A549 (cell line): ENCODE measurements around the gene RPLP2. TPM values are rescaled to one million over a fixed set of nuclear protein-coding genes. Genes with fewer than 3 reads are reported as not detected.

Experiments used
- ATAC-seq, 2 experiments: fragments of 200-7000 bp in 1 of 2; fragments of >200 bp in 1 of 2; cut with Nextera tagmentation in 1 of 2; cut with Tn5 transposase in 1 of 2; 3 replicates each; pipeline versions ENCODE4 v1.8.0 to v1.9.1; 2018 to 2020; ENCODE audit warnings: mild to moderate bottlenecking in 1 of 2, moderate library complexity in 1 of 2
- CTCF ChIA-PET: fragments of 300-600 bp; sonication (Branson Sonifier 250); formaldehyde crosslinking; extraction: SDS; loops from one replicate; lab custom pipeline; 2021; ENCODE audit warnings: antibody characterized with exemption, inconsistent platforms; lab: Yijun Ruan, JAX
- POLR2A ChIA-PET: fragments of 350-600 bp; formaldehyde crosslinking; extraction: SDS; loops from one replicate; lab custom pipeline; 2021; ENCODE audit warnings: antibody characterized with exemption, inconsistent platforms; lab: Yijun Ruan, JAX
- DNase-seq, 2 experiments: peaks; one replicate each; pipeline versions ENCODE4 v3.0.0 to v3.0.0-alpha.2; 2011 to 2016; ENCODE audit warnings: low read depth in 1 of 2, low spot score in 1 of 2
- FAIRE-seq: peaks from 2 replicates; lab custom pipeline; 2011; peaks lifted over from hg19 to GRCh38; lab: Jason Lieb, UNC
- H3K27ac ChIP-seq, 2 experiments: fragments of >200 bp; sonication (Bioruptor Twin); formaldehyde crosslinking; 3 replicates each; pipeline ENCODE4 v1.5.1; 2016 to 2017
- H3K4me1 ChIP-seq: fragments of >200 bp; sonication (Bioruptor Twin); formaldehyde crosslinking; 3 replicates; pipeline ENCODE4 v1.6.1; 2016
- H3K4me2 ChIP-seq: fragments of >200 bp; sonication (Bioruptor Twin); formaldehyde crosslinking; 3 replicates; pipeline ENCODE4 v1.6.1; 2016
- H3K4me3 ChIP-seq: fragments of >200 bp; sonication (Bioruptor Twin); formaldehyde crosslinking; 3 replicates; pipeline ENCODE4 v1.5.1; 2016
- H3K9me3 ChIP-seq: fragments of >200 bp; sonication (Bioruptor Twin); formaldehyde crosslinking; 3 replicates; pipeline ENCODE4 v1.6.1; 2016
- BHLHE40 ChIP-seq: IDR thresholded peaks from 2 replicates; pipeline ENCODE4 v1.6.1; 2012; ENCODE audit warnings: low read depth, low read length, inconsistent platforms
- CBX2 ChIP-seq: fragments of 200-600 bp; sonication (generic); IDR thresholded peaks from 2 replicates; pipeline ENCODE4 v1.6.1; 2016; ENCODE audit warnings: low read depth, mild to moderate bottlenecking, borderline replicate concordance
- CHD2 ChIP-seq: fragments of 150-350 bp; IDR thresholded peaks from 2 replicates; pipeline ENCODE4 v1.6.1; 2014; ENCODE audit warnings: low read length; ENCODE audit not compliant: partially characterized antibody
- EHMT2 ChIP-seq: fragments of 200-600 bp; sonication (generic); IDR thresholded peaks from 2 replicates; pipeline ENCODE4 v1.6.1; 2016; ENCODE audit warnings: antibody characterized with exemption, low read depth, mild to moderate bottlenecking, moderate library complexity
- ESRRA ChIP-seq: fragments of 150-350 bp; IDR thresholded peaks from 2 replicates; pipeline ENCODE4 v1.6.1; 2014; ENCODE audit warnings: mild to moderate bottlenecking, low read length, borderline replicate concordance
- GATA3 ChIP-seq: IDR thresholded peaks from 2 replicates; pipeline ENCODE4 v1.6.1; 2012; ENCODE audit warnings: borderline replicate concordance
- HDAC2 ChIP-seq: fragments of 200-600 bp; sonication (generic); IDR thresholded peaks from 2 replicates; pipeline ENCODE4 v1.6.1; 2016
- HOXA7 ChIP-seq: fragments of 250-450 bp; sonication (Bioruptor Pico); IDR thresholded peaks from 2 replicates; pipeline ENCODE4 v1.5.0; 2020; ENCODE audit warnings: mild to moderate bottlenecking, moderate library complexity
- HOXB5 ChIP-seq: fragments of 250-450 bp; sonication (Bioruptor Pico); IDR thresholded peaks from 2 replicates; pipeline ENCODE4 v1.5.0; 2020; ENCODE audit warnings: mild to moderate bottlenecking, moderate library complexity
- JUN ChIP-seq, 2 experiments: fragments of >200 bp; sonication (Bioruptor Twin); formaldehyde crosslinking; IDR thresholded peaks; 2 replicates in 1 of 2; 3 replicates in 1 of 2; pipeline ENCODE4 v1.6.1; 2016 to 2017
- KDM1A ChIP-seq: fragments of 200-600 bp; sonication (generic); IDR thresholded peaks from 2 replicates; pipeline ENCODE4 v1.6.1; 2016; ENCODE audit warnings: low read depth, mild to moderate bottlenecking
- MAZ ChIP-seq: fragments of 150-350 bp; IDR thresholded peaks from 2 replicates; pipeline ENCODE4 v1.6.1; 2014; ENCODE audit warnings: antibody characterized with exemption, low read depth, low read length, borderline replicate concordance
- NFE2L2 ChIP-seq: fragments of 150-350 bp; conservative IDR thresholded peaks from 2 replicates; pipeline ENCODE4 v1.6.1; 2014; ENCODE audit warnings: low read length
- NR3C1 ChIP-seq: fragments of >200 bp; sonication (Bioruptor Twin); formaldehyde crosslinking; IDR thresholded peaks from 3 replicates; pipeline ENCODE4 v1.6.1; 2017
- RARB ChIP-seq: fragments of 250-450 bp; sonication (Bioruptor Pico); IDR thresholded peaks from 2 replicates; pipeline ENCODE4 v1.8.0; 2021; ENCODE audit warnings: mild to moderate bottlenecking, moderate library complexity
- RCOR1 ChIP-seq: fragments of 150-350 bp; IDR thresholded peaks from 2 replicates; pipeline ENCODE4 v1.6.1; 2014; ENCODE audit warnings: antibody characterized with exemption, low read length, low read depth
- TFCP2L1 ChIP-seq: fragments of 250-450 bp; sonication (Bioruptor Pico); IDR thresholded peaks from 2 replicates; pipeline ENCODE4 v1.5.0; 2021; ENCODE audit warnings: mild to moderate bottlenecking
- TP53 ChIP-seq: fragments of 250-450 bp; sonication (Bioruptor Pico); IDR thresholded peaks from 2 replicates; pipeline ENCODE4 v1.5.0; 2021; ENCODE audit warnings: mild to moderate bottlenecking, moderate library complexity
- WGBS: methylation state at CpG from one replicate; pipeline ENCODE4 v1.1.6; 2017; ENCODE audit errors: missing lambda C conversion rate; 5-methylcytosine and 5-hydroxymethylcytosine counted together
- polyA plus RNA-seq, 4 experiments: library from polyadenylated mRNA; depleted of rRNA in 3 of 4; stranded (reverse); fragments of >200 nt; fragmentation: RNase III in 1 of 4; extraction: RNeasy Plus Mini Kit Qiagen cat#74134 plus additional on column Dnase treatment in 1 of 4; gene quantifications; 2 replicates in 3 of 4; 3 replicates in 1 of 4; pipeline ENCODE4 v1.2.3, GENCODE V29; 2011 to 2017
- TF ChIP-seq, protein P1 (sequence below): fragments of 250-450 bp; sonication (Bioruptor Pico); IDR thresholded peaks from 2 replicates; pipeline ENCODE4 v1.5.0; 2021; ENCODE audit warnings: mild to moderate bottlenecking, moderate library complexity, borderline replicate concordance
- TF ChIP-seq, protein P2 (sequence below): fragments of >200 bp; sonication (Bioruptor Twin); formaldehyde crosslinking; IDR thresholded peaks from 2 replicates; pipeline ENCODE4 v1.6.1; 2016
- TF ChIP-seq, protein P3 (sequence below): fragments of 200-600 bp; sonication (generic); IDR thresholded peaks from 2 replicates; pipeline ENCODE4 v1.6.1; 2016; ENCODE audit warnings: antibody characterized with exemption, mild to moderate bottlenecking, moderate library complexity

RPLP2 gene
- polyA plus RNA-seq, 2 of the 4 experiments (the other 2 are of a cell fraction): 1,493 to 2,508 TPM

GRCh38 chr11:772429-773390 is 37.1 kb upstream of the RPLP2 start:
- 80% methylated on average over 20 of the region's 34 CpGs for WGBS
- ChIA-PET CTCF (interaction anchor here (0.8 to 2.7 kb wide), 4 partner anchors 9 to 24 kb away, joined by 3 to 14 read pairs (median 4); no protein-coding TSS in a partner anchor), POLR2A (interaction anchor here (0.6 kb wide), 1 partner anchor 34 kb away, joined by 4 read pairs; no protein-coding TSS in a partner anchor)
- Histone ChIP-seq H3K4me2 (no peak overlapping the region), H3K4me3 (no peak overlapping the region), H3K9me3 (no peaks in the 10 kb centered on the region), H3K27ac (peak overlapping the region in 1 of 2 experiments; percentile 35; a peak in 2 of 6 replicates), H3K4me1 (peaks cover 36% of the 10 kb centered on the region)
- TF ChIP-seq, protein P1, sequence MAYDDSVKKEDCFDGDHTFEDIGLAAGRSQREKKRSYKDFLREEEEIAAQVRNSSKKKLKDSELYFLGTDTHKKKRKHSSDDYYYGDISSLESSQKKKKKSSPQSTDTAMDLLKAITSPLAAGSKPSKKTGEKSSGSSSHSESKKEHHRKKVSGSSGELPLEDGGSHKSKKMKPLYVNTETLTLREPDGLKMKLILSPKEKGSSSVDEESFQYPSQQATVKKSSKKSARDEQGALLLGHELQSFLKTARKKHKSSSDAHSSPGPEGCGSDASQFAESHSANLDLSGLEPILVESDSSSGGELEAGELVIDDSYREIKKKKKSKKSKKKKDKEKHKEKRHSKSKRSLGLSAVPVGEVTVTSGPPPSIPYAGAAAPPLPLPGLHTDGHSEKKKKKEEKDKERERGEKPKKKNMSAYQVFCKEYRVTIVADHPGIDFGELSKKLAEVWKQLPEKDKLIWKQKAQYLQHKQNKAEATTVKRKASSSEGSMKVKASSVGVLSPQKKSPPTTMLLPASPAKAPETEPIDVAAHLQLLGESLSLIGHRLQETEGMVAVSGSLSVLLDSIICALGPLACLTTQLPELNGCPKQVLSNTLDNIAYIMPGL (CRISPR knock-in tag): no peak
- no peak for TF ChIP-seq MAZ
- TF ChIP-seq HDAC2: no peak
- TF ChIP-seq RARB (CRISPR knock-in tag): no peak
- TF ChIP-seq KDM1A: no peak
- no peak for TF ChIP-seq JUN (IDR thresholded peaks at IDR 0.05)
- TF ChIP-seq NFE2L2: no peak
- no peak for TF ChIP-seq TFCP2L1 (CRISPR knock-in tag)
- no peak for TF ChIP-seq RCOR1
- TF ChIP-seq NR3C1: no peak
- TF ChIP-seq HOXA7 (CRISPR knock-in tag): no peak
- no peak for TF ChIP-seq CBX2
- TF ChIP-seq HOXB5 (CRISPR knock-in tag): no peak
- no peak for TF ChIP-seq GATA3
- no peak for TF ChIP-seq EHMT2
- TF ChIP-seq, protein P2, sequence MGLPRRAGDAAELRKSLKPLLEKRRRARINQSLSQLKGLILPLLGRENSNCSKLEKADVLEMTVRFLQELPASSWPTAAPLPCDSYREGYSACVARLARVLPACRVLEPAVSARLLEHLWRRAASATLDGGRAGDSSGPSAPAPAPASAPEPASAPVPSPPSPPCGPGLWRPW: no peak
- no peak for FAIRE-seq
- no peak for ATAC-seq
- no peak for DNase-seq

DNA sequence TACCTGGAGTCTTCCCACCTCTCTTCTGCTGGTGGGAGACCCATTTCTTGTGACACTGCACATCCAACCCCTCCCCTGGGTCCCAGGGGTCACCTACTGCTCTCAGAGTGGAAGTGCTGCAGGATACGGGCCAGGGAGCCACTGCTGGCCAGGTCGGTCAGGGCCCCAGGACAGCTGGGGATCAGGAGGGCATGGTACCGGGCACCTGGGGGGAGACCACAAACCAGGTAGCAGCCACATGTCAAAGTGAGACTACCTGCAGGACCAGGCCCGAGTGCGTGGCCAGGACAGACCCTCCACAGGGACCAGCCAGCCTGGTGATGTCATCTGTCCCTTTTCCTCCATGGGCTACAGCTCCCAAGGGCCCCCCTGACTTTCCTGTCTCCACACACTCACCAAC is 36.3 kb upstream of the RPLP2 start:
- ATAC-seq: no peak
- WGBS: 93% methylated on average over 4 of the region's 5 CpGs
- Histone ChIP-seq H3K9me3 (no peaks in the 10 kb centered on the region), H3K4me3 (no peak overlapping the region), H3K4me1 (peaks cover 40% of the 10 kb centered on the region), H3K27ac (peak overlapping the region in 1 of 2 experiments; percentile 35; a peak in 1 of 6 replicates), H3K4me2 (no peak overlapping the region)
- FAIRE-seq: no peak
- no peak for TF ChIP-seq ESRRA
- POLR2A ChIA-PET: no interaction called here
- no peak for DNase-seq
- CTCF ChIA-PET: interaction anchor here (0.6 to 1.5 kb wide), 3 partner anchors 10 to 87 kb away, joined by 3 to 5 read pairs (median 4); no protein-coding TSS in a partner anchor

DNA sequence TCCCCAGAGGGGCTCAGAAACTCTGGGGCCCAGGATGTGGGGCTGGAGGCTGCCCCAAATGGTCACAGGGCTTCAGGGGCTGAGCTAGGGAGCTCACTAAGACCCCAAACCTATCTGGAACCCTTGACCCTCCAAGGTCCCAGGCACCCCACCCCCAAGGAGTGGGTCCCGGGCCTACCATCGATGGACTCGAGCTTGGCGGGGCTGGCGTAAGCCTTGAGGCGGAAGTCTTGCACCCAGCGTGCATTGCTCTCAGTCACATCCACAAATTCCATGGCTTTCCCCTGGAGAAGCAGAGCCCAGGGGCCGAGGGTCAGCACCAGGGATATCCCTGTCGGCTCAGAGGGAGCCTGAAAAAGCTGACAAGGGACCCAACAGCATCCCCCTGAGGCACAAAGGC is 35.9 kb upstream of the RPLP2 start:
- Histone ChIP-seq H3K4me3 (no peak overlapping the region), H3K27ac (no peak overlapping the region; a peak in 1 of 6 replicates), H3K4me1 (peaks cover 43% of the 10 kb centered on the region), H3K9me3 (no peaks in the 10 kb centered on the region), H3K4me2 (no peak overlapping the region)
- WGBS: 91% methylated on average over 9 of the region's 9 CpGs
- ATAC-seq (no peak), FAIRE-seq (no peak)
- CTCF ChIA-PET: interaction anchor here (0.6 to 3.5 kb wide), 4 partner anchors 9 to 88 kb away, joined by 3 to 11 read pairs (median 4); no protein-coding TSS in a partner anchor
- TF ChIP-seq, protein P3, sequence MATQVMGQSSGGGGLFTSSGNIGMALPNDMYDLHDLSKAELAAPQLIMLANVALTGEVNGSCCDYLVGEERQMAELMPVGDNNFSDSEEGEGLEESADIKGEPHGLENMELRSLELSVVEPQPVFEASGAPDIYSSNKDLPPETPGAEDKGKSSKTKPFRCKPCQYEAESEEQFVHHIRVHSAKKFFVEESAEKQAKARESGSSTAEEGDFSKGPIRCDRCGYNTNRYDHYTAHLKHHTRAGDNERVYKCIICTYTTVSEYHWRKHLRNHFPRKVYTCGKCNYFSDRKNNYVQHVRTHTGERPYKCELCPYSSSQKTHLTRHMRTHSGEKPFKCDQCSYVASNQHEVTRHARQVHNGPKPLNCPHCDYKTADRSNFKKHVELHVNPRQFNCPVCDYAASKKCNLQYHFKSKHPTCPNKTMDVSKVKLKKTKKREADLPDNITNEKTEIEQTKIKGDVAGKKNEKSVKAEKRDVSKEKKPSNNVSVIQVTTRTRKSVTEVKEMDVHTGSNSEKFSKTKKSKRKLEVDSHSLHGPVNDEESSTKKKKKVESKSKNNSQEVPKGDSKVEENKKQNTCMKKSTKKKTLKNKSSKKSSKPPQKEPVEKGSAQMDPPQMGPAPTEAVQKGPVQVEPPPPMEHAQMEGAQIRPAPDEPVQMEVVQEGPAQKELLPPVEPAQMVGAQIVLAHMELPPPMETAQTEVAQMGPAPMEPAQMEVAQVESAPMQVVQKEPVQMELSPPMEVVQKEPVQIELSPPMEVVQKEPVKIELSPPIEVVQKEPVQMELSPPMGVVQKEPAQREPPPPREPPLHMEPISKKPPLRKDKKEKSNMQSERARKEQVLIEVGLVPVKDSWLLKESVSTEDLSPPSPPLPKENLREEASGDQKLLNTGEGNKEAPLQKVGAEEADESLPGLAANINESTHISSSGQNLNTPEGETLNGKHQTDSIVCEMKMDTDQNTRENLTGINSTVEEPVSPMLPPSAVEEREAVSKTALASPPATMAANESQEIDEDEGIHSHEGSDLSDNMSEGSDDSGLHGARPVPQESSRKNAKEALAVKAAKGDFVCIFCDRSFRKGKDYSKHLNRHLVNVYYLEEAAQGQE: no peak
- TF ChIP-seq TP53 (CRISPR knock-in tag) (no peak), BHLHE40 (no peak), CHD2 (no peak), RCOR1 (no peak), NR3C1 (no peak)
- TF ChIP-seq, all 56 proteins: peak for 0
- no peak for DNase-seq
- POLR2A ChIA-PET: no interaction called here
